Measurements from ENCODE around the gene CES2. TPM values are rescaled to one million over a fixed set of nuclear protein-coding genes. Genes with fewer than 3 reads are reported as not detected.

CES2 gene
- total and polyA plus RNA-seq, 10 of the 15 experiments (the other 5 are each of a cell fraction or from before 2014, with no cell fraction given) = 1.6 to 33.7 (median 21.0) TPM

DNA sequence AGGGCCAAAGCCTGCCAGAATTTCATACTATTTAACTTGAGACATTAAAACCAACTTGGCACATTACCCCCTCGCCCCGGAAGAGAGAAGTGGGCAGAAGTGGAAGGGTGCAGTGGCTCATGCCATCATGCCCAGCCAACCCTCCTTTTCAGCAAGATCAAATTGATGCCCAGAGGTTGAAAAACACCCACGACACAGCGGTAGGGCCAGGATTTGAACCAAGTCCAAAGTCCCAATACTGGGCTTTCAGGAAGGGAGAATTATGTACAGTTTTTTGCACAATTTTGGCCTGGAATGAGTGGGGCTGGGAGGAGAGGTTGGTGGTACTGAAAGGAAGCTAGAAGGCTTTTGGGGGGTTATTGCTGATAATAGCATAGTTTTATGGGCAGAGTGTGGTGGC lies 44.0 kb upstream of the CES2 start:
- RAD21 ChIA-PET (ENCODE audit: unreplicated experiment) = interaction anchor here (1.1 kb wide), 1 partner anchor 11 kb away, joined by 3 read pairs; the partner anchor contains the start of gene PDP2
- no peak overlapping the region for H2AFZ ChIP-seq (ENCODE audit: control insufficient read depth, low read depth, low read length)
- intact Hi-C loops (cut with micrococcal nuclease; ENCODE audit: unreplicated experiment) (no loop called here), in situ Hi-C loops (cut with MboI) (no loop called here)
- DNase-seq (ENCODE audit: low read depth, low spot score) = no peak
- H3K27ac ChIP-seq (ENCODE audit: control insufficient read depth, insufficient read depth) = no peak overlapping the region
- no TSS peak for BruUV-seq (replicated peaks)
- no peaks in the 10 kb centered on the region for H3K27me3 ChIP-seq (replicated peaks in 1 of 2; ENCODE audit: control insufficient read depth in 2 of 2, insufficient read depth in 2 of 2, low read length in 1 of 2)
- no peak overlapping the region for H3K4me2 ChIP-seq (ENCODE audit: control insufficient read depth, insufficient read depth)
- H3K36me3 ChIP-seq (ENCODE audit: control insufficient read depth in 2 of 2, insufficient read depth in 2 of 2, low read length in 1 of 2) = peaks cover 0 to 3% of the 10 kb centered on the region in 2 experiments; a peak in 2 of 4 replicates
- POLR2A ChIA-PET = interaction anchor here (1.5 kb wide), 1 partner anchor 9 kb away, joined by 5 read pairs; no protein-coding TSS in a partner anchor
- TF ChIP-seq CREM (IDR thresholded peaks at IDR 0.05; ENCODE audit: low read depth) (no peak), ZBTB4 (CRISPR knock-in tag; IDR thresholded peaks at IDR 0.05) (no peak), POU2F2 (IDR thresholded peaks at IDR 0.05; ENCODE audit: borderline replicate concordance, low read depth, low read length) (no peak), SMAD1 (IDR thresholded peaks at IDR 0.05; ENCODE audit: low read depth, partially characterized antibody) (no peak), ZNF24 (IDR thresholded peaks at IDR 0.05) (no peak), GATAD2B (conservative IDR thresholded peaks at IDR 0.05; ENCODE audit: low read depth) (no peak), RBBP5 (conservative IDR thresholded peaks at IDR 0.05) (no peak), SUZ12 (IDR thresholded peaks at IDR 0.05; ENCODE audit: unreplicated experiment) (no peak)
- TF ChIP-seq, protein P1, sequence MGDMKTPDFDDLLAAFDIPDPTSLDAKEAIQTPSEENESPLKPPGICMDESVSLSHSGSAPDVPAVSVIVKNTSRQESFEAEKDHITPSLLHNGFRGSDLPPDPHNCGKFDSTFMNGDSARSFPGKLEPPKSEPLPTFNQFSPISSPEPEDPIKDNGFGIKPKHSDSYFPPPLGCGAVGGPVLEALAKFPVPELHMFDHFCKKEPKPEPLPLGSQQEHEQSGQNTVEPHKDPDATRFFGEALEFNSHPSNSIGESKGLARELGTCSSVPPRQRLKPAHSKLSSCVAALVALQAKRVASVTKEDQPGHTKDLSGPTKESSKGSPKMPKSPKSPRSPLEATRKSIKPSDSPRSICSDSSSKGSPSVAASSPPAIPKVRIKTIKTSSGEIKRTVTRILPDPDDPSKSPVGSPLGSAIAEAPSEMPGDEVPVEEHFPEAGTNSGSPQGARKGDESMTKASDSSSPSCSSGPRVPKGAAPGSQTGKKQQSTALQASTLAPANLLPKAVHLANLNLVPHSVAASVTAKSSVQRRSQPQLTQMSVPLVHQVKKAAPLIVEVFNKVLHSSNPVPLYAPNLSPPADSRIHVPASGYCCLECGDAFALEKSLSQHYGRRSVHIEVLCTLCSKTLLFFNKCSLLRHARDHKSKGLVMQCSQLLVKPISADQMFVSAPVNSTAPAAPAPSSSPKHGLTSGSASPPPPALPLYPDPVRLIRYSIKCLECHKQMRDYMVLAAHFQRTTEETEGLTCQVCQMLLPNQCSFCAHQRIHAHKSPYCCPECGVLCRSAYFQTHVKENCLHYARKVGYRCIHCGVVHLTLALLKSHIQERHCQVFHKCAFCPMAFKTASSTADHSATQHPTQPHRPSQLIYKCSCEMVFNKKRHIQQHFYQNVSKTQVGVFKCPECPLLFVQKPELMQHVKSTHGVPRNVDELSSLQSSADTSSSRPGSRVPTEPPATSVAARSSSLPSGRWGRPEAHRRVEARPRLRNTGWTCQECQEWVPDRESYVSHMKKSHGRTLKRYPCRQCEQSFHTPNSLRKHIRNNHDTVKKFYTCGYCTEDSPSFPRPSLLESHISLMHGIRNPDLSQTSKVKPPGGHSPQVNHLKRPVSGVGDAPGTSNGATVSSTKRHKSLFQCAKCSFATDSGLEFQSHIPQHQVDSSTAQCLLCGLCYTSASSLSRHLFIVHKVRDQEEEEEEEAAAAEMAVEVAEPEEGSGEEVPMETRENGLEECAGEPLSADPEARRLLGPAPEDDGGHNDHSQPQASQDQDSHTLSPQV (IDR thresholded peaks at IDR 0.05) = no peak
- CTCF ChIA-PET = interaction anchor here (1.6 to 9.7 kb wide), 4 partner anchors 9 to 56 kb away, joined by 4 to 77 read pairs (median 10); partner anchors contain the start of gene RRAD
- H3K4me1 ChIP-seq (ENCODE audit: control insufficient read depth, insufficient read depth, low read length) = no peaks in the 10 kb centered on the region; the same call in 1 of the 2 replicates
- no peak overlapping the region for H3K9ac ChIP-seq (ENCODE audit: control insufficient read depth, insufficient read depth, low read length)
- 95% methylated on average over 4 of the region's 4 CpGs for WGBS (ENCODE audit: insufficient coverage, insufficient replicate concordance, low lambda C conversion rate, missing lambda C conversion rate)
- no peak for FAIRE-seq
- no peaks in the 10 kb centered on the region for H3K79me2 ChIP-seq (ENCODE audit: control insufficient read depth, insufficient read depth, low read length)
- SMC1A ChIA-PET (ENCODE audit: uncharacterized antibody, unreplicated experiment) = interaction anchor here (2.0 to 2.3 kb wide), 2 partner anchors 9 to 37 kb away, joined by 6 to 7 read pairs; no protein-coding TSS in a partner anchor
- H4K20me1 ChIP-seq (ENCODE audit: control insufficient read depth, insufficient read depth) = no peaks in the 10 kb centered on the region
- no peak overlapping the region for H3K4me3 ChIP-seq
- no peak for ATAC-seq
- H3K9me3 ChIP-seq (replicated peaks; ENCODE audit: control insufficient read depth, insufficient read depth, low read length) = no peaks in the 10 kb centered on the region
